ENCODE data around the gene TASOR. TPM values are rescaled to one million over a fixed set of nuclear protein-coding genes. Genes with fewer than 3 reads are reported as not detected.

The TASOR gene
- total RNA-seq, 1 donor from 2014 or later, result 45.6 TPM

- TF ChIP-seq CTCF (IDR thresholded peaks at IDR 0.05; ENCODE audit: partially characterized antibody, unreplicated experiment), result no peak
- Mint-ChIP-seq H3K9me3 (ENCODE audit: unreplicated experiment) (peaks cover 11% of the 10 kb centered on the region), H3K36me3 (ENCODE audit: unreplicated experiment) (peaks cover 7% of the 10 kb centered on the region), H3K27me3 (ENCODE audit: unreplicated experiment) (peaks cover 14% of the 10 kb centered on the region), H3K4me1 (ENCODE audit: low read depth, unreplicated experiment) (peaks cover 7% of the 10 kb centered on the region), H3K27ac (ENCODE audit: unreplicated experiment) (peak overlapping the region; percentile 95), H3K4me3 (ENCODE audit: unreplicated experiment) (peak overlapping the region; percentile 90)
- no peak for DNase-seq
Measured at GRCh38 chr3:56681984-56682461, 1.0 kb downstream of the TASOR start.

GRCh38 chr3:56680054-56680580 lies 2.9 kb downstream of the TASOR start:
- H3K27me3 Mint-ChIP-seq (ENCODE audit: unreplicated experiment), result peaks cover 14% of the 10 kb centered on the region
- no peak for TF ChIP-seq CTCF (IDR thresholded peaks at IDR 0.05; ENCODE audit: partially characterized antibody, unreplicated experiment)
- no peak for DNase-seq
- H3K9me3 Mint-ChIP-seq (ENCODE audit: unreplicated experiment), result peaks cover 11% of the 10 kb centered on the region
- peaks cover 7% of the 10 kb centered on the region for H3K36me3 Mint-ChIP-seq (ENCODE audit: unreplicated experiment)
- H3K4me3 Mint-ChIP-seq (ENCODE audit: unreplicated experiment), result no peak overlapping the region
- no peak overlapping the region for H3K27ac Mint-ChIP-seq (ENCODE audit: unreplicated experiment)
- peaks cover 7% of the 10 kb centered on the region for H3K4me1 Mint-ChIP-seq (ENCODE audit: low read depth, unreplicated experiment)

GRCh38 chr3:56677286-56677685 lies 5.8 kb downstream of the TASOR start:
- Mint-ChIP-seq H3K27me3 (ENCODE audit: unreplicated experiment) (peaks cover 6% of the 10 kb centered on the region), H3K27ac (ENCODE audit: unreplicated experiment) (no peak overlapping the region), H3K4me1 (ENCODE audit: low read depth, unreplicated experiment) (peaks cover 7% of the 10 kb centered on the region), H3K4me3 (ENCODE audit: unreplicated experiment) (no peak overlapping the region), H3K9me3 (ENCODE audit: unreplicated experiment) (peaks cover 6% of the 10 kb centered on the region), H3K36me3 (ENCODE audit: unreplicated experiment) (no peaks in the 10 kb centered on the region)
- no peak for TF ChIP-seq CTCF (IDR thresholded peaks at IDR 0.05; ENCODE audit: partially characterized antibody, unreplicated experiment)
- DNase-seq, result no peak

GRCh38 chr3:56673781-56674457 lies 9.1 kb downstream of the TASOR start:
- Mint-ChIP-seq H3K9me3 (ENCODE audit: unreplicated experiment) (peaks cover 1% of the 10 kb centered on the region), H3K4me1 (ENCODE audit: low read depth, unreplicated experiment) (peaks cover 2% of the 10 kb centered on the region), H3K27ac (ENCODE audit: unreplicated experiment) (no peak overlapping the region)

More at GRCh38 chr3:56673781-56674457, 9.1 kb downstream of the TASOR start:
- Mint-ChIP-seq H3K27me3 (ENCODE audit: unreplicated experiment) (no peaks in the 10 kb centered on the region), H3K4me3 (ENCODE audit: unreplicated experiment) (no peak overlapping the region), H3K36me3 (ENCODE audit: unreplicated experiment) (no peaks in the 10 kb centered on the region)
- TF ChIP-seq CTCF (IDR thresholded peaks at IDR 0.05; ENCODE audit: partially characterized antibody, unreplicated experiment), result no peak
- no peak for DNase-seq

All from glutamatergic neuron (in vitro differentiated cells).